Heart right ventricle (tissue), 16 donors: ENCODE measurements around the gene MICA. TPM values are rescaled to one million over a fixed set of nuclear protein-coding genes. Genes with fewer than 3 reads are reported as not detected.

ENCODE experiments used
- ATAC-seq, 8 donors: fragments of 200-7000 bp; cut with Tn5 transposase; one replicate each; pipeline ENCODE4 v1.9.1; 2020; ENCODE audit warnings: mild to moderate bottlenecking in 8 of 8, moderate library complexity in 8 of 8, moderate number of reproducible peaks in 1 of 8
- DNase-seq, 2 donors: peaks; one replicate each; pipeline ENCODE4 v3.0.0-alpha.2; 2020
- H3K27ac ChIP-seq, 10 donors: fragments of 200-600 bp; sonication (generic) in 2 of 10; one replicate each; pipeline versions ENCODE4 v1.5.0 to v1.8.0; 2020 to 2022; ENCODE audit warnings: mild to moderate bottlenecking in 3 of 10
- H3K27me3 ChIP-seq, 7 donors: fragments of 200-600 bp; one replicate each; pipeline ENCODE4 v1.8.0; 2021 to 2022; ENCODE audit warnings: mild to moderate bottlenecking in 2 of 7
- H3K36me3 ChIP-seq, 9 donors: fragments of 200-600 bp; sonication (generic) in 1 of 9; one replicate each; pipeline versions ENCODE4 v1.5.0 to v1.8.0; 2020 to 2022; ENCODE audit warnings: mild to moderate bottlenecking in 2 of 9
- H3K4me1 ChIP-seq, 9 donors: fragments of 200-600 bp; sonication (generic) in 1 of 9; one replicate each; pipeline versions ENCODE4 v1.5.0 to v1.8.0; 2020 to 2022; ENCODE audit warnings: mild to moderate bottlenecking in 4 of 9
- H3K4me3 ChIP-seq, 10 donors: fragments of 200-600 bp; sonication (generic) in 2 of 10; one replicate each; pipeline versions ENCODE4 v1.5.0 to v1.8.0; 2020 to 2022; ENCODE audit warnings: mild to moderate bottlenecking in 7 of 10, moderate library complexity in 2 of 10
- H3K9me3 ChIP-seq, 11 donors: fragments of 200-600 bp in 10 of 11; sonication (generic) in 2 of 11; one replicate each; pipeline versions ENCODE4 v1.5.0 to v1.8.0; 2013 to 2022; ENCODE audit warnings: mild to moderate bottlenecking in 2 of 11, control low read depth in 1 of 11, moderate library complexity in 1 of 11
- CTCF ChIP-seq, 9 donors: fragments of 200-600 bp; sonication (generic) in 2 of 9; IDR thresholded peaks; one replicate each; pipeline versions ENCODE4 v1.5.0 to v1.8.0; 2021 to 2022; ENCODE audit warnings: antibody characterized with exemption in 9 of 9, mild to moderate bottlenecking in 5 of 9, moderate library complexity in 1 of 9
- WGBS, 2 donors: extraction: QIAGEN DNeasy Blood & Tissue Kit; methylation state at CpG; one replicate each; pipeline ENCODE4 v1.1.7; 2013; ENCODE audit warnings: inconsistent platforms in 1 of 2; 5-methylcytosine and 5-hydroxymethylcytosine counted together
- intact Hi-C, 10 donors: fragments of 100-400 bp; cut with DNase I; formaldehyde crosslinking; loops; one replicate each; pipeline versions ENCODE4 v1.11.1 to v1.14.2; 2022
- microRNA-seq, 2 donors: library from miRNA; unstranded; fragments of <30 nt; microRNA quantifications; one replicate each; pipeline ENCODE4 v1.2.0, GENCODE V29; 2021
- polyA plus RNA-seq, 2 donors: library from polyadenylated mRNA; stranded (reverse); fragments of 200-250 nt; gene quantifications; one replicate each; pipeline ENCODE4 v1.2.3, GENCODE V29; 2013
- total RNA-seq, 10 donors: library from RNA; stranded (reverse); fragmentation: NEBNext Ultra II Directional in 3 of 10; extraction: Animal tissue kit (Norgen Biotek cat#: 25700) in 3 of 10; gene quantifications; one replicate each; pipeline versions ENCODE4 v1.2.1 to v1.2.4, GENCODE V29; 2021 to 2023
- donor health status: Arrhythmogenic right ventricular cardiomyopathy.
- donor health status: ischemic (EF 13 %, LVEDD 7.1; RV severe dilation, severe dysfunction).
- donor health status: healthy with polysubstance abuse.
- donor health status: DM: no; HTN: yes; CAD: no.
- donor health status: DM: no; HTN: no; CAD: no.
- donor health status: ischemic (EF 25% LVEDD 6.9; RV normal size, moderate dysfunction).
- donor health status: ischemic (EF 25% LVEDD 5.7; RV mildly dilated, moderate dysfunction).
- donor health status: healthy.
- donor health status: DM: yes; HTN: yes; CAD: no.
- donor health status: Ischemic cardiomyopathy.
- donor health status: ischemic (EF 35%, LVEDD 5.7; RV mildly dilated, moderate dysfunction).
- donor health status: nonischemic (EF 11% LVEDD 7.7; RV severe dilation, severe dysfunction).
- donor health status: DM: yes; HTN: yes; CAD: no.
- donor health status: PGD.
- donor health status: ischemic (EF 29% LVEDD 5.4; RV normal size, mild dysfunction).
- donor health status: nonischemic (EF 23%, LVEDD 6.1; RV moderate dilation, normal function).

MICA gene
- total and polyA plus RNA-seq, 12 donors: 3.2 to 36.0 (median 9.1) TPM

- intact Hi-C loops: no loop called here
- peak overlapping the region; percentile 40 to 79 (median 63) for H3K4me3 ChIP-seq
- TF ChIP-seq CTCF (IDR thresholded peaks at IDR 0.05): no peak
- ATAC-seq (peak in 4 of 8 donors; percentile 27 to 49 (median 40)), DNase-seq (no peak)
- WGBS, 2 donors: 57 to 58% methylated on average over 11 of the region's 11 CpGs
- H3K4me1 ChIP-seq: peaks cover 0 to 54% (median 18%) of the 10 kb centered on the region in 9 donors
- no peaks in the 10 kb centered on the region for H3K27me3 ChIP-seq
- no peaks in the 10 kb centered on the region for H3K9me3 ChIP-seq
- peak overlapping the region; percentile 32 to 93 (median 86) for H3K27ac ChIP-seq
- H3K36me3 ChIP-seq: peaks cover 0 to 20% (median 0%) of the 10 kb centered on the region in 9 donors
Observed at GRCh38 chr6:31462026-31462963, 58.9 kb downstream of the MICA start.

GRCh38 chr6:31462964-31463870 is 59.8 kb downstream of the MICA start:
- no peak for TF ChIP-seq CTCF (IDR thresholded peaks at IDR 0.05)
- H3K4me1 ChIP-seq: peaks cover 0 to 61% (median 18%) of the 10 kb centered on the region in 9 donors
- no peaks in the 10 kb centered on the region for H3K27me3 ChIP-seq
- peak overlapping the region; percentile 40 to 79 (median 63) for H3K4me3 ChIP-seq
- H3K27ac ChIP-seq: peak overlapping the region; percentile 32 to 93 (median 86)
- peaks cover 0 to 25% (median 0%) of the 10 kb centered on the region in 9 donors for H3K36me3 ChIP-seq
- DNase-seq: peak; percentile 77 to 91
- WGBS, 2 donors: 18 to 20% methylated on average over 29 of the region's 29 CpGs
- no peaks in the 10 kb centered on the region for H3K9me3 ChIP-seq
- ATAC-seq: peak; percentile 93 to 98 (median 97)
- intact Hi-C loops: no loop called here

GRCh38 chr6:31464252-31465184 is 61.1 kb downstream of the MICA start:
- WGBS, 2 donors: 68 to 83% methylated on average over 7 of the region's 7 CpGs
- peaks cover 0 to 71% (median 28%) of the 10 kb centered on the region in 9 donors for H3K4me1 ChIP-seq
- H3K27me3 ChIP-seq: no peaks in the 10 kb centered on the region
- TF ChIP-seq CTCF (IDR thresholded peaks at IDR 0.05): no peak
- ATAC-seq (no peak), DNase-seq (no peak)
- intact Hi-C loops: no loop called here
- no peaks in the 10 kb centered on the region for H3K9me3 ChIP-seq
- H3K27ac ChIP-seq: peak overlapping the region in 4 of 10 donors; percentile 88 to 92 (median 90)
- peaks cover 0 to 25% (median 0%) of the 10 kb centered on the region in 9 donors for H3K36me3 ChIP-seq
- H3K4me3 ChIP-seq: peak overlapping the region in 9 of 10 donors; percentile 40 to 79 (median 63)

Small RNA genes lying within 50 kb of the gene (microRNA-seq; reads per million reads assigned to microRNA genes)
- 0 reads per million in 2 donors for gene MIR6891

Other genes with a start within 250 kb of the MICA start
- gene CCHCR1, start 245.8 kb upstream of the MICA start, total RNA-seq: 10 to 100 TPM in 7 of 10 donors, 1 to 10 TPM in 3; 8.0 to 15.9 (median 12.5) TPM
- gene CCHCR1, start 245.8 kb upstream of the MICA start, polyA plus RNA-seq: 10 to 100 TPM in 1 of 2 donors, 1 to 10 TPM in 1; 9.0 to 11.0 TPM
- 1 to 10 TPM; 1.6 to 7.3 (median 2.4) TPM for gene TCF19, start 245.0 kb upstream of the MICA start, total RNA-seq
- 1 to 10 TPM; 2.7 to 2.9 TPM for gene TCF19, start 245.0 kb upstream of the MICA start, polyA plus RNA-seq
- gene POU5F1, start 232.9 kb upstream of the MICA start, total RNA-seq: 1 to 10 TPM in 1 of 10 donors, under 1 TPM in 8, not detected in 1; 0.29 to 1.0 (median 0.34) TPM
- 1 to 10 TPM; 1.3 to 2.0 TPM for gene POU5F1, start 232.9 kb upstream of the MICA start, polyA plus RNA-seq
- 1,000 to 10,000 TPM in 1 of 10 donors, 100 to 1,000 TPM in 9; 121 to 1,262 (median 232) TPM for gene HLA-C, start 131.5 kb upstream of the MICA start, total RNA-seq
- gene HLA-C, start 131.5 kb upstream of the MICA start, polyA plus RNA-seq: 100 to 1,000 TPM; 193 to 266 TPM
- gene HLA-B, start 46.4 kb upstream of the MICA start, total RNA-seq: 1,000 to 10,000 TPM in 1 of 10 donors, 100 to 1,000 TPM in 9; 252 to 2,676 (median 383) TPM
- 100 to 1,000 TPM; 516 to 656 TPM for gene HLA-B, start 46.4 kb upstream of the MICA start, polyA plus RNA-seq
- gene MICB, start 94.5 kb downstream of the MICA start, total RNA-seq: 1 to 10 TPM in 6 of 10 donors, under 1 TPM in 4; 0.66 to 4.3 (median 1.6) TPM
- gene MICB, start 94.5 kb downstream of the MICA start, polyA plus RNA-seq: 1 to 10 TPM; 1.0 to 1.2 TPM
- not detected for gene MCCD1, start 125.4 kb downstream of the MICA start, total RNA-seq
- not detected for gene MCCD1, start 125.4 kb downstream of the MICA start, polyA plus RNA-seq
- 100 to 1,000 TPM; 154 to 193 (median 172) TPM for gene DDX39B, start 138.4 kb downstream of the MICA start, total RNA-seq
- gene DDX39B, start 138.4 kb downstream of the MICA start, polyA plus RNA-seq: 100 to 1,000 TPM; 160 to 422 TPM
- gene ATP6V1G2, start 143.0 kb downstream of the MICA start, total RNA-seq: 1 to 10 TPM in 9 of 10 donors, under 1 TPM in 1; 0.97 to 2.2 (median 2.0) TPM
- 1 to 10 TPM in 1 of 2 donors, under 1 TPM in 1; 0.88 to 2.5 TPM for gene ATP6V1G2, start 143.0 kb downstream of the MICA start, polyA plus RNA-seq
- 10 to 100 TPM in 9 of 10 donors, 1 to 10 TPM in 1; 9.7 to 15.8 (median 11.7) TPM for gene NFKBIL1, start 144.0 kb downstream of the MICA start, total RNA-seq
- gene NFKBIL1, start 144.0 kb downstream of the MICA start, polyA plus RNA-seq: 10 to 100 TPM; 18.5 to 22.2 TPM
- under 1 TPM in 2 of 10 donors, not detected in 8; 0.15 to 0.86 TPM for gene LTA, start 168.7 kb downstream of the MICA start, total RNA-seq
- under 1 TPM; 0.06 to 0.44 TPM for gene LTA, start 168.7 kb downstream of the MICA start, polyA plus RNA-seq
- 1 to 10 TPM in 2 of 10 donors, under 1 TPM in 7, not detected in 1; 0.33 to 3.0 (median 0.61) TPM for gene TNF, start 172.0 kb downstream of the MICA start, total RNA-seq
- under 1 TPM; 0.16 to 0.51 TPM for gene TNF, start 172.0 kb downstream of the MICA start, polyA plus RNA-seq
- gene LTB, start 178.8 kb downstream of the MICA start, total RNA-seq: 1 to 10 TPM in 3 of 10 donors, under 1 TPM in 6, not detected in 1; 0.26 to 10.0 (median 0.67) TPM
- gene LTB, start 178.8 kb downstream of the MICA start, polyA plus RNA-seq: under 1 TPM; 0.51 to 0.65 TPM
- gene LST1, start 182.7 kb downstream of the MICA start, total RNA-seq: 10 to 100 TPM in 1 of 10 donors, 1 to 10 TPM in 9; 2.6 to 35.6 (median 3.9) TPM
- 1 to 10 TPM; 6.5 to 8.7 TPM for gene LST1, start 182.7 kb downstream of the MICA start, polyA plus RNA-seq
- gene NCR3, start 189.4 kb downstream of the MICA start, total RNA-seq: 1 to 10 TPM in 1 of 10 donors, under 1 TPM in 2, not detected in 7; 0.31 to 1.0 (median 0.33) TPM
- not detected for gene NCR3, start 189.4 kb downstream of the MICA start, polyA plus RNA-seq
- 10 to 100 TPM in 3 of 10 donors, 1 to 10 TPM in 7; 2.8 to 62.1 (median 6.2) TPM for gene AIF1, start 211.6 kb downstream of the MICA start, total RNA-seq
- gene AIF1, start 211.6 kb downstream of the MICA start, polyA plus RNA-seq: 10 to 100 TPM; 18.2 to 20.2 TPM
- 100 to 1,000 TPM in 4 of 10 donors, 10 to 100 TPM in 6; 83.9 to 105 (median 98.9) TPM for gene PRRC2A, start 217.1 kb downstream of the MICA start, total RNA-seq
- gene PRRC2A, start 217.1 kb downstream of the MICA start, polyA plus RNA-seq: 100 to 1,000 TPM in 1 of 2 donors, 10 to 100 TPM in 1; 93.4 to 179 TPM
- gene BAG6, start 249.1 kb downstream of the MICA start, total RNA-seq: 100 to 1,000 TPM; 262 to 347 (median 300) TPM
- 100 to 1,000 TPM; 311 to 522 TPM for gene BAG6, start 249.1 kb downstream of the MICA start, polyA plus RNA-seq